ENCODE measurements around the gene STK32C. TPM values are rescaled to one million over a fixed set of nuclear protein-coding genes. Genes with fewer than 3 reads are reported as not detected.

The STK32C gene
- total and polyA plus RNA-seq, 2 of the 4 experiments (the other 2 are of a cell fraction), result 5.0 to 8.3 TPM

- no peak overlapping the region for H2BK20ac ChIP-seq (ENCODE audit: low read depth, low read length)
- DNase-seq (no peak), ATAC-seq (ENCODE audit: low read depth) (no peak)
- peaks cover 12% of the 10 kb centered on the region; the same call in 1 of the 2 replicates for H3K36me3 ChIP-seq (ENCODE audit: control insufficient read depth, insufficient read depth, low read length)
- no peak overlapping the region for H3K14ac ChIP-seq (replicated peaks; ENCODE audit: low read depth, low read length)
- no peak overlapping the region for H3K4me3 ChIP-seq (ENCODE audit: insufficient read depth, low read depth, low read length)
- WGBS, 2 experiments (ENCODE audit: extremely low coverage in 2 of 2, insufficient read length in 1 of 2), result 79% methylated on average over 18 of the region's 29 CpGs; no CpG with 5 or more reads in 1 of the 2 experiments
- no peak overlapping the region for H4K91ac ChIP-seq (ENCODE audit: insufficient read depth, low read depth, low read length)
- H2AK9ac ChIP-seq (replicated peaks; ENCODE audit: low read depth, low read length, poor library complexity), result no peak overlapping the region
- no peak overlapping the region for H2AK5ac ChIP-seq (ENCODE audit: low read depth, low read length)
- no peak overlapping the region for H2BK120ac ChIP-seq (ENCODE audit: low read depth, low read length)
- H3K4ac ChIP-seq (ENCODE audit: low read depth, low read length), result no peak overlapping the region
- ChIA-PET POLR2A (ENCODE audit: unreplicated experiment) (no interaction called here), CTCF (no interaction called here)
- H3K56ac ChIP-seq (ENCODE audit: extremely low read depth, insufficient read depth, low read length), result no peak overlapping the region
- H3K4me1 ChIP-seq (ENCODE audit: control insufficient read depth, insufficient read depth, low read length), result no peaks in the 10 kb centered on the region
- no peak overlapping the region for H3K23ac ChIP-seq (ENCODE audit: low read depth, low read length)
- H3K79me1 ChIP-seq (ENCODE audit: low read depth in 1 of 2, low read length in 2 of 2), result no peaks in the 10 kb centered on the region
- H2BK5ac ChIP-seq (ENCODE audit: low read depth, low read length, poor library complexity, severe bottlenecking), result no peak overlapping the region
- no peaks in the 10 kb centered on the region for H4K20me1 ChIP-seq (ENCODE audit: insufficient read depth, low read length)
- H2AFZ ChIP-seq (replicated peaks; ENCODE audit: low read length, poor library complexity), result peak overlapping the region; percentile 21
- no peaks in the 10 kb centered on the region; the same call in 1 of the 2 replicates for H3K9me1 ChIP-seq (ENCODE audit: insufficient read depth, low read length)
- H3K18ac ChIP-seq (ENCODE audit: low read depth, low read length), result no peak overlapping the region
- TF ChIP-seq FOS (IDR thresholded peaks at IDR 0.05; ENCODE audit: low read depth, low read length), result no peak
- TF ChIP-seq MAFK (IDR thresholded peaks at IDR 0.05; ENCODE audit: low read depth, low read length), result no peak
- no peak for TF ChIP-seq CEBPB (IDR thresholded peaks at IDR 0.05; ENCODE audit: low read depth, low read length)
- TF ChIP-seq POLR2A (IDR thresholded peaks at IDR 0.05; ENCODE audit: low read depth, low read length), result no peak
- no peak for TF ChIP-seq SMC3 (IDR thresholded peaks at IDR 0.05; ENCODE audit: low read depth, low read length)
- no peak for TF ChIP-seq RFX5 (IDR thresholded peaks at IDR 0.05; ENCODE audit: low read depth, low read length)
- no peak for TF ChIP-seq ELK1 (IDR thresholded peaks at IDR 0.05; ENCODE audit: borderline replicate concordance, low read depth, low read length)
- TF ChIP-seq MAZ (IDR thresholded peaks at IDR 0.05; ENCODE audit: borderline replicate concordance, low read depth, low read length), result no peak
- no peak for TF ChIP-seq BHLHE40 (IDR thresholded peaks at IDR 0.05; ENCODE audit: low read depth, low read length)
- TF ChIP-seq RAD21 (IDR thresholded peaks at IDR 0.05; ENCODE audit: low read length), result no peak
- TF ChIP-seq NFE2L2 (IDR thresholded peaks at IDR 0.05; ENCODE audit: low read depth, low read length), result no peak
- TF ChIP-seq CTCF (conservative IDR thresholded peaks at IDR 0.05; ENCODE audit: low read depth, low read length), result no peak
- TF ChIP-seq MXI1 (IDR thresholded peaks at IDR 0.05; ENCODE audit: borderline replicate concordance, low read depth, low read length), result no peak
- TF ChIP-seq USF2 (IDR thresholded peaks at IDR 0.05; ENCODE audit: low read depth, low read length), result no peak
- no peak for TF ChIP-seq CHD1 (IDR thresholded peaks at IDR 0.05; ENCODE audit: low read depth, low read length)
- no peak for TF ChIP-seq RCOR1 (IDR thresholded peaks at IDR 0.05; ENCODE audit: insufficient replicate concordance, low read length)
- H3K9me3 ChIP-seq (ENCODE audit: control insufficient read depth, insufficient read depth, low read length), result no peaks in the 10 kb centered on the region
- H3K27ac ChIP-seq (ENCODE audit: insufficient read depth, low read length), result no peak overlapping the region
- intact Hi-C loops (cut with micrococcal nuclease) (no loop called here), dilution Hi-C loops (cut with HindIII; ENCODE audit: low sequenced_read_pairs, unreplicated experiment) (no loop called here), in situ Hi-C loops (cut with MboI; ENCODE audit: low sequenced_read_pairs) (no loop called here)
- no peaks in the 10 kb centered on the region for H3K27me3 ChIP-seq (ENCODE audit: control insufficient read depth, insufficient read depth, low read length)
- H4K8ac ChIP-seq (ENCODE audit: low read depth in 2 of 2, low read length in 2 of 2), result no peak overlapping the region
- H2BK15ac ChIP-seq (ENCODE audit: low read depth, low read length), result no peak overlapping the region
- H4K5ac ChIP-seq (ENCODE audit: low read depth, low read length), result no peak overlapping the region
- H3K9ac ChIP-seq (ENCODE audit: low read depth, low read length), result no peak overlapping the region
- BruUV-seq (replicated peaks), result no TSS peak
- H3K4me2 ChIP-seq (ENCODE audit: low read depth, low read length), result no peak overlapping the region
These were observed 100.8 kb downstream of the STK32C start for GRCh38 chr10:132206806-132207535.
